ENCODE measurements around the gene CTNND2. TPM values are rescaled to one million over a fixed set of nuclear protein-coding genes. Genes with fewer than 3 reads are reported as not detected.
A peak's percentile ranks its signal among the peaks of the same experiment; 100 is the strongest.

CTNND2 gene
- total RNA-seq, 1 donor from 2014 or later = not detected

DNA sequence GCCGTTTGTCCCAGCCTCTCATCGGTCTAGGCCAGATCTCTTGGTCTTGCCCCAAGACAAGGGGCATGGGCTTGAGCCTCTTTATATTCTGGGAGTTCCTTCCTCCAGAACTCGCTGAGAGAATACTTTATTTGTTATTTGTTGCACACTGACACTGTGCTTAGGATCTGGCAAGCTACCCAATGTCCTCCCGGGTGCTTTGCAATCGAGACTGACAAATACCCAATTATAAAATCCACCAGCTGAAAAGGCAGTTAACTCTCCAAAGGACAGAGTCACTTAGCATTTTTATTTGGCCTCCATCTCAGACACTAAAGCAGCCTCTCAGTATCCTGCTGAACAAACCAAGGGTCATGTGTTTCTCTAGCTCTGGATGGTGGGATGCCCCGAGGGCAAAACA, 643.0 kb downstream of the CTNND2 start:
- DNase-seq (ENCODE audit: low read depth) = no peak

GRCh38 chr5:11258001-11258400, 646.2 kb downstream of the CTNND2 start:
- no peak for DNase-seq (ENCODE audit: low read depth)

- no peak for DNase-seq (ENCODE audit: low read depth)
These were observed 651.7 kb downstream of the CTNND2 start for GRCh38 chr5:11252523-11252922.

DNA sequence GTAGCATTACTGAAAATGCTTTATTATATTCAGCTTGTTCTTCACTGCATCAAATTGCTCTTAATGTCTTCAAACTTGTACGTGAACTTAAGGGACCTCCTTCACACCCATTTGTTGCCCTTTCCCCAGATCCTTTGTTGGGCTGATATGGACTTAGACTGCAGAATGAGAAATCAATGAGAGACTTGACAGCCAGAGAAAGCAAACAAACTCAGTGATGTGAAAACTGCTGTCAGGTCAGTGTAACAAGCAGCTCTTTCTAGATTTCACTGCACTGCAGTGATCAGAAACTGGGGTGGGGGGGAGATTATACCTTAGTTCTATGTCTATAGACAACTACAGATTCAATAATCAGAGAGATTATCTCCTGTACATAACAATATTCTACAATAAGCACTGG, 652.2 kb downstream of the CTNND2 start:
- no peak for DNase-seq (ENCODE audit: low read depth)

- peak; percentile 13 for DNase-seq (ENCODE audit: low read depth)
These were observed 653.0 kb downstream of the CTNND2 start for GRCh38 chr5:11251247-11251646.

- no peak for DNase-seq (ENCODE audit: low read depth)
These were observed 655.3 kb downstream of the CTNND2 start for GRCh38 chr5:11248966-11249365.

DNA sequence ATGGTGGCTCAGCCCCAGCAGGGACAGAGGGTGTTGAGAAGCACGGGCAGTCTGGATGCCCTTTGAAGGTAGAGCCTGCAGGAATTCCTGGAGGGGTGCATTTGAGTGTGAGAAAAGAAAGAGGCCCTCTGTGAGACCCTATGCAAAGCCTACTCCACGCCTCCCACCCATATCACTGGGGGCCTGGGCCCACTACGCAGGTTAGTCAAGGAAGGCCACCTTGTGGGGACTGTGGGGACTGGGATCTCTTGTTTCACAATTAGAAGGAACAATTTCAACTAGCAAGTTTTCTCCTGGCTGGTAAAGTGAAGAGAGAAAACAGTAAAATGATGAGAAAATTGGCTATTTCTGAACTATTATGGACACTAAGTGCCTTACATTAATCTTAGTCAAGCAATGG, 657.0 kb downstream of the CTNND2 start:
- no peak for DNase-seq (ENCODE audit: low read depth)

DNA sequence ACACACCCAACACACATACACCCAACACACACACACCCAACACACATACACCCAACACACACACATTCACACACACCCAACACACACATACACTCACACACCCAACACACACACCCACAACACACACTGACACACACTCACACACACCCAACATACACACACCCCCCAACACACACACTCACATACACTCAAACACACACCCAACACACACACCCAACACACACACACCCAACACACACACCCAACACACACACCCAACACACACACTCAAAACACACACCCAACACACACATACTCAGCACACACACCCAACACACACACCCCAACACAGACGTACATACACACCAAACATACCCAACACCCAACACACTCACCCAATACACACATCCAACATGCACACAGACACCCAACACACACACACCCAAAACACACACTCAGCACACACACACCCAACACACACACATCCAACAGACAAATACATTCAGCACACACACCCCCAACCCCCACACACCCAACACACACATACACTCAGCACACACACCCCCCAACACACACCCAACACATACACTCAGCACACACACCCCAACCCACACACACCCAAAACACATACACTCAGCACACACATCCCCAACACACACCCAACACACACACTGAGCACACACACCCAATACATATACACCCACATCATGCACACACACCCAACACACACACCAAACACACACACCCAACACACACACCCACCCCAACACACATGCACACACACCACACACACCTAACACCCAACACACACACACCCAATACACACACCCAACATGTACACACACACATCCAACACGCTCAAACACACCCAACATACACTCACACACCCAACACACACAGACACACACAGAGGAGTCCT, 663.7 kb downstream of the CTNND2 start:
- DNase-seq (ENCODE audit: low read depth) = no peak

GRCh38 chr5:11239261-11240015, 664.8 kb downstream of the CTNND2 start:
- no peak for DNase-seq (ENCODE audit: low read depth)

GRCh38 chr5:11234501-11234911, 669.7 kb downstream of the CTNND2 start:
- no peak for DNase-seq (ENCODE audit: low read depth)

GRCh38 chr5:11230890-11231289, 673.4 kb downstream of the CTNND2 start:
- no peak for DNase-seq (ENCODE audit: low read depth)

- no peak for DNase-seq (ENCODE audit: low read depth)
These were observed 677.2 kb downstream of the CTNND2 start for GRCh38 chr5:11227064-11227463.

- no peak for DNase-seq (ENCODE audit: low read depth)
These were observed 679.6 kb downstream of the CTNND2 start for GRCh38 chr5:11224436-11225187.

DNA sequence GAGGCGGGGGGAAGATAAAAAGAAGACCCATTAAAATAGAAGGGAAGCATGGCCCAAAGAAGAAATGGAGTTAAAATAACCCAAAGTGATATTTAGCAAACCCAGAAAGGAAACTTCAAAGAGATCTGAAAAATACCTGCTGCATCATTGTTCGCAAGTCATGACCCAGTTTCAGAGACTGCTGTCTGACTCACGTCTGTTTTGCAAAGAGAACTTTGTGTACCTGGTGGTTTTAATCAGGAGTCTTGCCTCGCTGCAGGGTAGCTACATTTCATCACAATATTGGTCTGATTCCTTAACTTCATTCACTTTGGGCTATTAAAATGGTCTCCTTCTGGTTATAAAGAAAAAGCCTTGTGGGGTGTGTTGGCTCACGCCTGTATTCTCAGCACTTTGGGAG, 682.1 kb downstream of the CTNND2 start:
- DNase-seq (ENCODE audit: low read depth) = no peak

DNA sequence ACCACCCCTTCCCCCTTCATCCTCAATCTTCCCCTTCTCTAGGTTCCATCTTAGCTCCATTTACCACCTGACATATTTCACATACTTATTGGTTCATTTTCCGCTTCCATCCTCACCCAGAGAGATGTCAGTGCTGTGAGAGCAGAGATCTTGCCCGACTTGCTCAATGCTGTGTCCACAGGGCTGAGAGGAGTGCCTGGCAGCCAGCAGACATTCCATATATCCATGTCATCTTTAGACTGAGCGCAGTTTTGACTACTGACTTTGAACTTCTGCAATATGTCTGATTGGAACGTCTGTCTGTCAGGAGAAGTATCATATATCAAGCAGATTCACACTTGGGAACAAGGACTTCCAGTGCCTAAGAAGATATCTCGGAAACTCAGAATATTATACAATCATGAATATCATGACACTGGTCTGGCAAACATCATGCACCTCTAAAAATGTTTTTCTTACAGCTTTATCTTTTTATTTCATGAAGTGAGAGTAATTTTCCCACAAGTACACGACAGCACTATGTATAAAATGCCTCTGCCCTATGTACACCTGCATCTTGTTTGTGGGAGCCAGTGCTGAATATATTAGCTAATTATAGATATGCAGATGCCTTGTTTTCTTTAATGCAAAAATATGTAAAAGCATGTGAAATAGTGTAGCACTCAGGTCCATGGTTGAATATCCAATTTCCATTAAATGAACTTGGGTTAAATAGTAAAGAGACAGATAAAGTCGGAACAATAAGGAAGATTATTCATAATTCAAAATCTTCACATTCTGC, 689.2 kb downstream of the CTNND2 start:
- no peak for DNase-seq (ENCODE audit: low read depth)

GRCh38 chr5:11212706-11213105, 691.5 kb downstream of the CTNND2 start:
- DNase-seq (ENCODE audit: low read depth) = no peak

- DNase-seq (ENCODE audit: low read depth) = no peak
These were observed 706.5 kb downstream of the CTNND2 start for GRCh38 chr5:11197726-11198125.

DNA sequence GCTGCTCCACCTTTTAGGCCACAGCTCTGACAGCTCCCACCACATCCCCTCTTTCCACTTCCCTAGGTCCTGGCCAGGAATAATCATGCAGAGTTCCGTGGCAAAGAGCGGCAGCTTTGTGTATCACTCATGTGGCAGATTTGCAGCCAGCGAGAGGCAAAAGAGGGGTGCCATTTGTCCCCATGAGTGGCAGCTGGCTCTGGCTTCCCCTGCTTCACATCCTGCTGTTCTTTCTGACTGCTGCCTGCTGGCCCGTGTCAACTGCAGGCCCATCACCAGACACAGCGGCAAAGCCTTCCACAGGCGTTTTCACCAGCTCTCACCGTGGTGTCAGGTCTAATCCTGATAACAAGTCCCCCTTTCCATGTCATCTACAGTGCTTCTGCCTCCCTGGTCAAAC, 712.6 kb downstream of the CTNND2 start:
- DNase-seq (ENCODE audit: low read depth) = no peak

DNA sequence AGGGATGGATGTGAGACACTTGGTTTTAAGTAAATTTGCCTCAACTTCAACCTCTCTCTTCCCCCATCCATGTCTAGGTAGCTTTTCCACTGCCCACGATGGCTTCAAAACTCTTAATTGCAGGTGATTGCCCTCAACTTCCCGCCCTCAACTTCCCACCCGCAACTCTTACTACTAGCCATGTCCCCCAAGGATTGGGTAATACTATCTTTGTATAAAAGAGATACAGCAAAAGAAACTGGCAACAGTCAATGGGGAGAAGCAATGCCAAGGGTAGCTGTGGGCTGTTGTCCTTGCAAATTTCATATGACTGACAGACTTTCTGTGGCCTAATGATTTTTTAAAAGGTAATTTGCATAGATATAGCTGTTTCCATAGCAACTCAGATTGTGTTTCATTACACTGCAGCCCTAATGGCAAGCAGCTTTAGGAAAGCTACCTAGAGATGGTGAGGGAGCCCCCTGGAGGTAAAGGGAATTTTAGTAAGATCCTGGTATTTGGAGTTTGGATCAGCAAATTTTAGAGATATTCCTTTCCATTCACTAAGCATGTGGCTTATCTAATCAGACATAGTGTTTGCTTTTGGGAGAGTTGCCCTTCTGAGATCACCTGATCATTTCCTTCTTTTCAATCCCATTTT, 721.7 kb downstream of the CTNND2 start:
- peak; percentile 47 for DNase-seq (ENCODE audit: low read depth)

GRCh38 chr5:11181940-11182339, 722.3 kb downstream of the CTNND2 start:
- DNase-seq (ENCODE audit: low read depth) = no peak

DNA sequence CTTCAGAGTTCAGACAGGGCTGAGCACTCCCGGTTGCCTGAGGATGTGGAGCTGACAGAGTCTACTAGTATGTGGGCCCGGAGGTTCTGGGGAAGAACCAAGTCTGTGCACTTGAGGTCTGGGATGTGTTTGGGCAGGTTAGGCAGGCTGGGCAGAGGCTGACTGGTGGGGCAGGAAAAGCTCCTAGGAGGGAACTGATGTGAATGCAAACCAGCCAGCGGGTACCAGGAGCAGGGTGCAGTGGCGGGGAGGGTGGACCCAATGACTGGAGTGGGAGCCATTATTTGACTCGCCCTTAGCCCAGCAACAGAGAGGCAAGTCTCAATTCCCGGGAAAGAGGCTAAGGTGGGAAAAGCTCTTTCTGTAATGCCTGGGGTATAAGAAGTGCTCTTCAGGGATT, 723.4 kb downstream of the CTNND2 start:
- no peak for DNase-seq (ENCODE audit: low read depth)
